Measurements from ENCODE around the gene HSPA12A.

HSPA12A gene

DNA sequence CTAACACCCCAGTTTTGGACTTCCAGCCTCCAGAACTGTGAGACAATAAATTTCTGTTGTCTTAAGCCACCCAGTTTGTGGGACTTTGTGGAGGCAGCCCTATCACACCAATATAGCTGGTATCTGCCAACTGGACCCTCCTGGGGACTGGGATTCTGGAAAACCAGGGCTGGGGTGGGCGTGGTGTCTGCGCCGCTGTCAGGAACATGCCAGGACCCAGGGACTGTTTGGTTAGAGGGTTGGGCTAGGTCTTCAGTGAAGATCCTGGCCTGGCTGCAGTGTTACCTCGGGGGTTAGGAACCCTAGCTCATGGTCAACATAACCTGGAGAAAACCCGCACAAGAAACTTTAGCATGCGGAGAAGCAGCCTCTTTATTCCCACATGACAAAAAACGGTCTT lies 79.0 kb downstream of the HSPA12A start:
- no peak for DNase-seq

DNA sequence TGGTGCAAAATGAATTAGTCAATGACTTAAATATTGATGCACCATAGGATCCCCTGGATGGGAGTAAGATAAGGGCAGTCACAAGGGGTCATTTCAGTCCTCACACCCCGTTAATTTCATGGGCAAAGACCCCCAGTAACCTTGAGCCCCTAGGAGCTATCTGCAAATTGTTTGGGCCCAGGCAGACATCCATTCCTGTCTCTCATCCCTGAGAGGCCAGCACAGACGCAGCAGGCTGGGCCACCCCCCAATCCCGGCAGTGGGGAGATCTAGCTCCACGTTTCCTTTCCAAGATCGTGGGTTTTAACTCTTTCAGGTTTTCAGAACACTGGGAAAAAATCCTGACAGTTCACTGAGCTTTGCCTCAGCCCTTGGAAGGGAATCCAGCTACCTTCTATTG lies 81.5 kb downstream of the HSPA12A start:
- DNase-seq: no peak

DNA sequence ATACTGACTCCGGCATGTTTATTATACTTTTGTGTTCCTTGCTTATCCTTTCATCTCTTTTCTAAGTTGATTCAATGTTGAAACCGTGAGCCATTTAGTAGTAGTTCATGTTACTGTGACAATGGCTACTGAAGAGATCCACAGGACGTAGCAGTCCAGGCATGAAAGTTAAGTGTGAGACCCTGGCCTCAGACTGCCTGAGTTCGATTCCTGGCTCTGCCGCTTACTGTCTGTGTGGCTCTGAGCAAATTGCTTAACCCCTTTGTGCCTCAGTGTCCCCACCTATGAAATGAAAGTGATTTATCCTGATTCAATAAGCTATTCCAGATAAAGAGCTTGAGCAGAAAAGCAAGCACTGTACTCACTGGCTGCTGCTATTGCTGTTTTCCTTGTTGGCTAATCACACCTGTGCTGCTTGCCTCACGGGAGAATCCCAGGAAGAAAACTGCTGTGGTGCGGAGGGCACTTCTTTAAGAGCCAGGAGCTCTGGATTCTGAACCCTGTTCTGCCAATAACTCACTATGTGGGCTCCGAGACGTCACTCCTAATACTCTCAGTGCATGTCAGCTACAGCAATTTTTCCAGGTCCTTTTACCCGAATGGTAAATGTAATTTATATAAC lies 83.2 kb downstream of the HSPA12A start:
- no peak for DNase-seq

DNA sequence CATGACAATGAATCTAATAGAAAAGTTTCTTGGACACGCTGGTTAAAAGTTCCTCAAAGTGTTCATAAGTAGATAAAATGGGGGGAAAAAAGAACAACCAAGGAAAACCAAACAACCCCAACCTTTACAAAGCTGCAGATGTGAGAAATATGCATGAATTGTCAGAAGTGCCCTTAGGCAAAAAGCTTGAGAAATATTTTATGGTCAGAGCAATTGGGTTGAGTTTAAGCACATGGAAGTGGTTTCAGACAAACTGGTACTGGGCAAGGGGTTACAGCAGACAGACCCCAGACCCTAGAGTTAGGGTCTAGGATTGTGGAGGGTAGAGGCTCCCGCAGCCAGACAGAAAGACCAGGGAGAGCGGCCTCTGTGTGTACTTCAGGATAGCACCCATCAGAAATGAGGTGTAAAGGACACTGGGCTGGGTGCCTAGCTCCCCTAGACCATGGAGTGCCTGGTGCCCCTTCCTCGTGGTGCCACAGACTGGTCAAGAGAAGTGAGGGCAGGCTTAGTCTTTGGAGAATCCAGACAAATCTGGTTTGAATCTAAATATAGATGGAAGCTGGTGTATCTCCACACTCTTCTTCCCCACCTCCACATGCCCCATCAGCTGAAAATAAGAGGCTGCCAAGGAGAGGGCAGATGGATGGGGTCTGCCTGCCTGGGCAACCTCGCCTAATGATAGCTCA lies 84.4 kb downstream of the HSPA12A start:
- no peak for DNase-seq

DNA sequence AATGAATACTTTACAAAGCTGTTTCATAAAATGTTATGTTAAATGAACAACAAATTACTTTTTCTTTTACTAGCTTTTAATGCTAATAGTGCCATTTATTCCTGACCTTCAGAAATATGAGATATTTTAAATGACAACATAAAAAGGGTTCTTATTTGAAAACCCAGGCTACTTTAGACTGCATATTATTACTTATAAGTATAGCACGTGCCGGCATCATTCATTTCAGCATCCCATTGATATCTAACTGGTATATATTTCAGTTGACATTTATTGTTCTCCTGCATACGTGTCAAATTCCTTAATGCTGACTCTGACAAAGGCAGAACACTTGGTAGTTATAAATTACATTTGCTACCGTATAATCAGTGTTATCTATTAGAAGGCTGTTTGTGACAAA lies 86.3 kb downstream of the HSPA12A start:
- no peak for DNase-seq

DNA sequence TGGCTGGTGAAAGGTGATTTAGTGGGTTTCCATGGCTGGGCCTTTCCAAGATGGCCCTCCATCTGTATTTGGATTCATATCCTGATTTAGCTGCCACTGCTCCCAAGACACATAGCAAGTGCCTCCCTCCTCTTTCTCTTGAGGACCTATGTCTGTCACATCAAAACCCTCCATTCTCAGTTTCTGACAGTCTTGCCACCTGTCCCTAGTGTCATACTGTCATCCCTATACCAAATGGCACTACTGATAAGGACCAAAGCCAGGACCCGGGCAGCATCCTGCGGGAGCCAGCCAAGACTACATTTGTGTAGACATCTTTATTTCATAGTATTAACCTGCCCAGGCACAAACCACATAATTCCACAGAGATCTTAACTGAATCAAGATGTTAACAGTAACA lies 86.8 kb downstream of the HSPA12A start:
- DNase-seq: no peak

DNA sequence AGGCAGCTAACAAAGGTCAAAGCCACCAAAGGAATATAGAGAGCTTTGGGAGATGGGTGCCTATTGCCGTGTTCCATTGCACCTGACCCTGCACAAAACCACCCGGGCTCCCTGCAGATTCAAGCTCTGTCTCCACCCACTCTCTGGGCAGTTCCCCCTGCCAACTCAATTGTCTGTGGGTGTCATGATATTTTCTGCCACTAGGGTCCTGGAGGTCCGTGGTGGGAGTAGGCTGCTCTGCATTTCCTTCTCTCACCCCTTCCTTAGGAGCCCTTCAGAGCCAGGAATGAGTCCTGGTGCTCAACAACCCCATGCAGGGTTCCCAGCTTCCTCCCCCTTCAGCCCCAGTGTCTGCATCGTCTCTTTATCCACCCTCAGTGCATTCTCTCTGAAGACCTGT lies 87.5 kb downstream of the HSPA12A start:
- no peak for DNase-seq

DNA sequence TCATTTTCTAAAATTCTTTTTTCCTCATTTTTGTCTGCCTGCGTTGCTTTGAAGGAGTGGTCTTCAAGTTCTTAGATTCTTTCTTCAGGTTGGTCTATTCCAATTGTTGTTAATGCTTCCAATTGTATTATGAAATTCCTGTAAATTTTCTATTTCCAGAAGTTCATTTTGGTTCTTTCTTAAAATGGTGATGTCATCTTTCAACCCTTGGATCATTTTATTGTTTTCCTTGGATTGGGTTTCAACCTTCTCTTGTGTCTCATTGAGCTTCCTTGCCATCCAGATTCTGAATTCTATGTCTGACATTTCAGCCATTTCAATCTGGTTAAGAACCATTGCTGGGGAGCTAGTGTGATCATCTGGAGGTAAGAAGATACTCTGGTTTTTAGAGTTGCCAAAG lies 88.5 kb downstream of the HSPA12A start:
- no peak for DNase-seq

DNA sequence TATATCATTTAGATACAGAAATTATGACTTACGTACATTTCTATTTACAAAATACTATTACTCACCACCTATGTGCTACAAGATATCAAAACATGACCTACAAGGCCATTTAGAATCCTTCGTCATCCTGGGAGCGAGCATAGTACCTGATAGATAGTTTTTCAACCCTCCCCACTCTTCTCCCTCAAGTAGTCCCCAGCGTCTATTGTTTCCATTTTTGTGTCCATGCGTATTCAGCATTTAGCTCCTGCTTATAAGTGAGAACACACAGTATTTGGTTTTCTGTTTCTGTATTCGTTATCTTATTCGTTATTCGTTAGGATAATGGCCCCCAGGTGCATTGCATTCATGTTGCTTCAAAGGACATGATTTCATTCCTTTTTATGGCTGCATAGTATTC lies 93.5 kb downstream of the HSPA12A start:
- DNase-seq: no peak

DNA sequence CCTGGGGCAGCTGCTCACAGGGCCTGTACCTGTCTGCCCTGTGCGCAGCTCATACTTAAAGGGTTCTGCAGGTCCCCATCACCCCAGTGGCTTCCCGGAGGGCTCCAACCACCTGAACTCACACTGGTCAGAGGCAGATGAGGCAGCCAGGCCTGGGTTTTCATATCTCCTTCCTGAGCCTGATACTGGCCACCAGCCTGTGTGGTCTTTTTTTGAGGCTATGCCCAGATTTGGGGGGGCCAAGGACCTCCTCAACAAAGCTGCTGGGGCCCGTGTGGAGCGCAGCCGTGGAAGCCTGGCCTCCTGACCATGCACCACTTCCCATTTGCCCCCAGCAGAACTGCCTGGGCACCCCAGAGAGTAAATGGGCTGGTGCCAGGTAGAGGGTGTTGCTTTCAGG lies 95.9 kb downstream of the HSPA12A start:
- DNase-seq: no peak

DNA sequence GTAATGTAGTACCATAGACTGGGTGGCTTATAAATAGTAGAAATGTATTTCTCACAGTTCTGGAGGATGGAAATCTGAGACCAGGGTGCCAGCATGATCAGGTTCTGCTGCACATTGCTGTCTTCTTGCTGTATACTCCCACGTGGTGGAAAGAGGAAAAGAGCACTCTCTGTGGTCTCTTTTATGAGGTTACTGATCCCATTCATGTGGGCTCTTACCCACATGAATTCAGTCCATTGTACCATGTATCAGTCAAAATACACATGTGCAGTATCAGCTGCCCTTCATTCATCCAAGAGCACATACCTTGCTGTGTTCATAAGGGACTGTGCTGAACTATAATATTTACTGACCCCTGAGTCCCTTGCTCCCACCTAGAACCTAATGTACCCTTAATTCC lies 104.5 kb downstream of the HSPA12A start:
- no peak for DNase-seq

DNA sequence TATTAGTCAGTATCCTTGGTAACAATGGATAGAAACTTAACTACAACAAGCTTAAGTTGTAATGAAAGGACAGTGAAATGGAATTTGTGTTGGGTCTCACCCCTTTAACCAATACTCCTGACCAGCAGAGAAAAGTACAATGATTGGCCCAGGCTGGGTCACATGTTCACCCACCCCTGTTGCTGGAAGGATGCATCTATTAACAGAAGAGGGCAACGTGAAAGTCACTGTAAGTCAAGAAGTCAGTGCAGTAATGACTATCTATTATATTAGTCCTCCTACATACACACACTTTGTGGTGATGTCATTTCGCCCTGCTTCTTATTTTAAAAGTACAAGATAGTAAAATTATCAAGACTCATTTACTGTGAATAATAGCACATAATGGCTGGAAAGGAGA lies 105.4 kb downstream of the HSPA12A start:
- DNase-seq: no peak

DNA sequence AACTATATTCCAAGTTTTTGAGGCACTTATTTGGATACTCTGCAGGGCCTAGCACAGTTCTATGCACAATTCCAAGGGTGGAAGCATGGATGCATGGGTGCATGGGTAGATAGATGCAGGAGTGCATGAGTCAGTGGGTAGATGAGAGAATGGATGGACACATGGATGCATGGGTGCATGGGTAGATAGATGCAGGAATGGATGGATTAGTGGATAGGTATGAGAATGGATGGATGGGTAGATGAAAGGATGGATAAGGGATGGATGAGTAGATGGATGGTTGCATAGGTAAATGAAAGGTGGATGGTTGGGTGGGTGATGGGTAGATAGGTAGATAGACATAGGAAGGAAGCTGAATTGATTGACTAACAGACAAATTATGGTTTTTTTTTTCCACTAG lies 106.0 kb downstream of the HSPA12A start:
- DNase-seq: no peak

DNA sequence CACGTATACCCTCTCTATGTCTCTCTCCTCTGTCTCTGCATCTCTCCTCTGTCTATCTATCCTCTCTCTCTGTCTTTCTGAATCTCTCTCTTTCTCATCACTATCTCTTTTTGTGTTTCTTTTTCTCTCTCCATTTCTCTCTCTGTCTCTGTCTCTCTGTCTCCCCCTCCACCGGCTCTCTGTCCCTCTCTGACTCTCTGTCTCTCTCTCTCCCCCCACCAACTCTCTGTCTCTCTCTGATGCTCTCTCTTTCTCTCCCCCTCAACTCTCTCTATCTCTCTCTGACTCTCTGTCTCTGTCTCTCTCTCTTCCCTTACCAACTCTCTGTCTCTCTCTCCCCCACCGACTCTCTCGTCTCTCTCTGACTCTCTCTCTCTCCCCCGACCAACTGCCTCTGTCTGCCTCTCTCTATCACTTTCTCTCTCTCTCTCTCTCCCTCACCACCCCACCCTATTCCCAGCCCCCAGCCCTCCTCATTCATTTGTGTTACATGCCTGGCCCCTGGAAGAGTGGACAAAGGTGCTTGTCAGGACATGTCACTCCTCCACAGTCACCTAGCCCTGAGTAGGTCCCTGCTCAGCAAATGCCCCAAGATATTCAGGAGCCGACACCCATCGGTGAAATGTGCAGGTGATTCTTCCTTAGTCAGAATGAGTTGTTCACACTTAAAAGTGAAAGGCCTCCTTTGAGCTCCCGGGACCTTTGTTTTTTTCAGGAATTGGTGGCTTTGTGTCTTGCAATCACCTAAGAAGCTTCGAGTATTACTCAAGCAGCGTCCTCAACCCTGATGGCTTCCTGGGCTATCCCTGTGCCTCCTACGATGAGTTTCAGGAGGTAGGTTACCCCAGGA lies 108.0 kb downstream of the HSPA12A start:
- DNase-seq: no peak

DNA sequence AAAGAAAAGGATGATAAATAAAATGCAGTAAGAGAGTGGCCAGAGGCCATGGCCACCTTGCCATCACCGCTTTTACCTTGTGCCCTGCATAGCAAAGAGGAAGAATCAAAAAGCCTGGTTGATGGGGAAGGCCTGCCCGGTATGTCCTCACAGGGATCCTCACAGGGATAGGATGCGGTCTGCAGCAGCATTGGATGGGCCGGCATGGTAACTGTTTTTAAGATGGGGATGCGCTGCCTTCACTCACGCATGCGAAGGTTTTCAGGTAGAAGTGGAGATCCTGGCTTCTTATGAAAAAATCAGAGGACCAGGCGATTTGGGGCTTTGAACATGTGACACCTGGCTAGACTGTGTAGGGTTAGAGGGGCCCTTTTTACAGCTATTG lies 109.2 kb downstream of the HSPA12A start:
- no peak for DNase-seq

DNA sequence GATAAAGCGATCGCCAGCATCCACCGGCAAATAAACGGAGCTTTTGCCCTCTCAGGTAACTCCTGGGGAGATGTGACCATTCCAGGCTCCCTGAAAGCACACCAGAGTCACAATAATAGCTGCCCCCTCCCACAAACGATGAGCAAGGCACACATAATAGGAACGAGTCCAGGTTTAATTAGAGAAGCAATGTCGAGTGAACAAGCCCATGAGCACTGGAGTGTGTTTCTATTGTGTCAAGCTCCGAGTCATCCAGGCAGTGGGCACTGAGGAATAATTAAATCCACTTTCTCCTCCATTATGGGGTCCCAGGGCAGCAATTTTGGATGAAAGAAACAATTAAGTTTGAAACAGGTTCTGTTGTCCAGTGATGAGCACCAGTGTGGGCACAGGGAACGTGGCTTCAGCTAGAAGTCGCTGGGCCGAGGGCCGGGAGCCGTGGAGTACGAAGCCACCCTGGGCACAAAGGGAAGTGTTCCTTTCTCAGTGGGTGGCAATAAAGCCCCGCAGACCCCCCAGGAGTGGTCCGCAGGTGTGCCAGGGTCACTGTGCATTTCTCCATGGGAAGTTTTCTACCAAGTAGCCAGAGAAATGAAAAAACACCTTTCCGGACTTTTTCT lies 109.7 kb downstream of the HSPA12A start:
- DNase-seq: no peak

DNA sequence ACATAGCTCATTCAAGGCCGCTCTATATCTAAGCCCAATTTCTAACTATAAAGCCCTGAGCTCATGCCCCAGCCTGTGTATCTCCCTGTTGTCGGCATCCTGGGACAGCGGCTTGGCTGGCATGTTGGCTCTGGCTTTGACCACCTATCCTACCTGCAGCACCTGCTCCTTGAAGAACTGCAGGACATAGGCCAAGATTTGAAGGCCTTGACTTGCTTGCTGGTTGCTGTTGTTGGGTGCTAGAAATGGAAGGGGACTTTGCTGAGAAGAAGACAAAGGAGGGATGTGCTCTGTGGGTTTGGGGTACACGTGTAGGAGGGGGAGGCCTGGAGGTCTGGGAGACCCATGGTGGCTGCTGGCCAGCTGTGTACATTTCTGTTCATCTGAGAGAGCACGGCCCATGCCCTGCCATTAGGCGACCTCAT lies 110.5 kb downstream of the HSPA12A start:
- no peak for DNase-seq

DNA sequence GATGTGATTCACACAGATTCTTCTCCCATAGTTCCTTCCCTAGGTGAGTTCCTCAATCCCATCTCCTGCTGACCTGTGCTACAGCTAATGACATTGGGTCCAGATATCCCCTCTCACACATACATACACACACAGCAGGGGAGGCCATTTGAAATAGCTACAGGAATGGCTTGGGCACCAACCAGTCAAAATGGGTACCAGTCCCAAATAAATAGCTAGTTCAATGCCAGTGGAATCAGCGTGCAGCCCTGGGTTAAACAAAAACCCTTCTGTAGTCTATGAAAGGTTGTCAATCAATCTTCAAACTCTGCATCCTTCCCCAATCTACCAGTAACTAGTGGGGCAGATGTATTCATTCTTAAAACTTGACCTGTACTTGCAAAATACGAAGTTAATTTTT lies 112.3 kb downstream of the HSPA12A start:
- DNase-seq: no peak

DNA sequence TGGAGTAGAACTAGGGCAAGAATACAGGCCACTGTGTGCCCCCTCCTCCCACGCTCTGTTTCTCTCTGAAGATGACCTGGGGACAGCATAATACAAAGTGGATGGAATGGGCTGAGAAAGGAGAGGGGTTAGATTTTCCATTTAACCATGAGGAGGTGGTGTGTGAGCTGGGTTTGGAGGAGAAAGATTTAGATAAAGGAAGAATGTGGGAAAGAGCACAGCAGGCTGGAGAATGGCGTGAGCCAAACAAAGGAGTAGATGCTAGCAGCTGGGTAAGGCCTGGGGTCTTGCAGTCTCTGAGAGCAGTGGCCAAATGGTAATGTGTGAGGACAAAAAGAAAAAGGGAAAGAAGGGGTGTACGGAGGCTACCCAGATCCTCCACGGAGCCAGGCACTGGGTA lies 113.0 kb downstream of the HSPA12A start:
- no peak for DNase-seq

DNA sequence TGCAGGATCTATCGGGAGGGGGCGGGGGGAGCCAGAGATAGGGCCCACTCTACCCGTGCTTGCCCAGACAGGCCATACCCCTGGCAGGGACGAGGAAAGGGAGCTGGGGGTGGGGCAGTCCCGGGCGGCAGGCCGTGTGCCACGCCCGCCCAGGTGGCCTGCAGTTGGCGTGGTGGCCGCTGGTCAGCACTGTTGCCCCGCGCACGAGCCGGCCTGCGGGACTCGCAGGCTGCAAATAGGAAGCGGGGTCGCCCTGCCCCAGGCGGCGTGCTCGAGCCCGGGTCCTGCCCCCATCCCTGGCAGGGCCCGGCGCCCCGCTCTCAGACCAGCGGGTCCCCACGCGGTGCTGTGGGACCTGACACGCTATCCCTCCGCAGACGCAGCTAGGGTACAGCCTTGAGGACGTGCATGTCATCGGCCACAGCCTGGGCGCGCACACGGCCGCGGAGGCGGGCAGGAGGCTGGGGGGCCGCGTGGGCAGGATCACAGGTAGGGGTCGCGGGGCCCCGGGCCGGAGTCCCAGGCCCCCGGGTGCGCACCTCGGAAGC lies 114.9 kb downstream of the HSPA12A start:
- no peak for DNase-seq

DNA sequence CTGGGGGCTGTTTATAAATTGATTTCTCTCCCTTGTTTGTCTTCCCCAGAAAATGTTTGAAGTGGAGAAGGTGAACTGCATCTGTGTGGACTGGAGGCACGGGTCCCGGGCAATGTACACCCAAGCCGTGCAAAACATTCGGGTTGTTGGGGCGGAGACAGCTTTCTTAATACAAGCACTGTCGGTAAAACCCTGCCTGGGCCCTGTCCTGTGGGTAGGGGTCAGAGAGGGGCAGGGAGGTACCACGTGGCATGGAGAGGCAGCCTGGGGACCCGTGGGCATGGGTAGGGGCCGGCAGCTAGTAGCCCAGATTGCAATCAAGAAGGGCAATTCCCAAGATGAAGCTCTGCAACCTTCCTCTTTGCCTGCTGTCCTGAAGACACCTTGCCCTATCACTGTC lies 115.6 kb downstream of the HSPA12A start:
- DNase-seq: no peak

DNA sequence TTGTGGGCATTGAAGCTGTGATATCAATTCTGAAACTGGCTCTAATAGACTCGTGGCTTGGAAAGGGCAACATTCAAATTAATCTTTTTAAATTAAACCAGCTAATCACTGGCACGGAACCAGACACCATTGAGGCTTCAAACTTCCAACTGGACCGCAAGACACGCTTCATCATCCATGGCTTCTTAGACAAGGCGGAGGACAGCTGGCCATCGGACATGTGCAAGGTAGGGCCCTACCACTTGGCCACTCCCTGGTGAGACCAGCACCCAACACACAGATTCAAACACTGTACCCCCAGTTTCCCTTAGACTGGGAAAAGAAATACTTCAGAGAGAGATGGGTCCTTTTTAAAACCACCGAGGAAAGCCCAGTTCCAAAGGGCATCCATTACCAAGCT lies 116.5 kb downstream of the HSPA12A start:
- no peak for DNase-seq

DNA sequence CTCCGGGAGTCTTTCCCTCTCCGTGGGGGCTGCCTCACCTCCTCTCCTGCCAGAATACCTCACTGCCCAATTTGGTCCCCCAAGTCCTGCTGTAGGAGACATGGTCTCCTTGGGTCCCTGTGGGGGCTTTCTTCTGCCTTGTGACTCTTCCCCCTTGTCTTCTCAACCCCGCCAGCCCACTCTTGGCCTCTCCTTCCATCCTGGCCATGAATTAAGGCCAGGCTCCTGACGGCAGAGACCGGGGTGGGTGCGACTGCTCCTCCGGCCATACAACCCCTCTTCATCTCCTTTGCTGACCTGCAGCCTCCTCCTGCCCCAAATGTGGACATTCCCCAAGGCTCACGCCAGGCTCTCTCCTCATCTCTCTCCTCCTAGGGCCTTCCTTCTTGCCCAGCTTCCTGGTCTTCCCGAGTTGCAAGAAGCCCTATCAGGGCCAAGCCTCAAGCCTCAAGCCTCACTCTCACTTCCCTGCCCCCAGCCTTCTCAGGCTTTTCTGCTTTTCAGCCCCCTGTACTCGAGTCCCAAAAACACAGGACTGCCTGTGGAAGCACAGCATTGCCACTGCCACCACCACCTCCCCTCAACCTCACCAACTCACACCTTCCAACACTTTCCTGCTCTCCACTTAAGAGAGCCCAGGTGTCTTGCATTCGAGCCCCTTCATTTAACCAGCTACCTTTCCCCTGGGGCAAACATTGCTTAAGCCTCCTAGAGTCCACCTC lies 120.3 kb downstream of the HSPA12A start:
- no peak for DNase-seq
